ENCODE data around the gene PCSK5. TPM values are rescaled to one million over a fixed set of nuclear protein-coding genes. Genes with fewer than 3 reads are reported as not detected.

PCSK5 gene
- polyA plus RNA-seq, 1 donor (not counting 4 experiments of a cell fraction or from before 2014, with no cell fraction given) = 1.9 TPM

DNA sequence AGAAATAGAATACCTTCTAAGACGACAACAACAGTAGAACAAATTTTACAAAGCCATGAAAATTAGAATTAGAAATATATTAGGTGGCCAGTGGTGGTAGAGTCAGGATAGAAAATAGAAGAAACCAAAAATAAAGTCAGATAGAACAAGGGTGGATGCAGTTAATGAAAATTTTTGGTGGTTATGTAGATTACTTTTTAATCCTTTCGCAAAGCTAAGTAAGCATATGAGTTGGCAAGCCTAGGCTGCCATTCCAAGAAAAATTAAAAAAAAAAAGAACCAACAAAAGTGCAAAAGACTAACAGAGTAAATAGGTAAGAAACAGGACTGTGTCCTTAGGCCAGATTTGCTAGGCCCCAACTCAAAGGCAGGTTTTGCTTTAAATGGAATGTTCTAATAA, 56.8 kb downstream of the PCSK5 start:
- Histone ChIP-seq H2AFZ (ENCODE audit: control insufficient read depth, low read length) (no peak overlapping the region), H3K9me3 (ENCODE audit: control insufficient read depth, low read depth, low read length) (no peaks in the 10 kb centered on the region), H3K79me2 (ENCODE audit: control insufficient read depth, insufficient read depth, low read length) (no peaks in the 10 kb centered on the region), H3K27ac (ENCODE audit: control insufficient read depth, insufficient read depth, low read length) (no peak overlapping the region), H4K20me1 (ENCODE audit: control insufficient read depth, extremely low read depth, insufficient read depth, low read length) (no peaks in the 10 kb centered on the region), H3K9ac (ENCODE audit: control insufficient read depth, extremely low read depth, insufficient read depth, low read length) (no peak overlapping the region), H3K4me1 (ENCODE audit: control insufficient read depth, extremely low read depth, insufficient read depth, low read length) (no peaks in the 10 kb centered on the region), H3K4me3 (ENCODE audit: control insufficient read depth in 2 of 3, extremely low read depth in 1 of 3, insufficient read depth in 2 of 3, low read depth in 1 of 3, low read length in 3 of 3) (no peak overlapping the region), H3K27me3 (ENCODE audit: control insufficient read depth, extremely low read depth, insufficient read depth, low read length) (no peaks in the 10 kb centered on the region), H3K4me2 (ENCODE audit: control insufficient read depth, extremely low read depth, insufficient read depth, low read depth, low read length) (no peak overlapping the region), H3K9me1 (ENCODE audit: control insufficient read depth, extremely low read depth, insufficient read depth, low read length) (no peaks in the 10 kb centered on the region), H3K36me3 (ENCODE audit: control insufficient read depth in 2 of 2, extremely low read depth in 1 of 2, insufficient read depth in 2 of 2, low read length in 2 of 2) (no peaks in the 10 kb centered on the region)
- no peak for DNase-seq (ENCODE audit: low read depth, low spot score)
- FAIRE-seq = no peak
- dilution Hi-C loops (cut with MboI; ENCODE audit: extremely low pct_ligation_motif_present, low sequenced_read_pairs) = no loop called here
- TF ChIP-seq, protein P1, sequence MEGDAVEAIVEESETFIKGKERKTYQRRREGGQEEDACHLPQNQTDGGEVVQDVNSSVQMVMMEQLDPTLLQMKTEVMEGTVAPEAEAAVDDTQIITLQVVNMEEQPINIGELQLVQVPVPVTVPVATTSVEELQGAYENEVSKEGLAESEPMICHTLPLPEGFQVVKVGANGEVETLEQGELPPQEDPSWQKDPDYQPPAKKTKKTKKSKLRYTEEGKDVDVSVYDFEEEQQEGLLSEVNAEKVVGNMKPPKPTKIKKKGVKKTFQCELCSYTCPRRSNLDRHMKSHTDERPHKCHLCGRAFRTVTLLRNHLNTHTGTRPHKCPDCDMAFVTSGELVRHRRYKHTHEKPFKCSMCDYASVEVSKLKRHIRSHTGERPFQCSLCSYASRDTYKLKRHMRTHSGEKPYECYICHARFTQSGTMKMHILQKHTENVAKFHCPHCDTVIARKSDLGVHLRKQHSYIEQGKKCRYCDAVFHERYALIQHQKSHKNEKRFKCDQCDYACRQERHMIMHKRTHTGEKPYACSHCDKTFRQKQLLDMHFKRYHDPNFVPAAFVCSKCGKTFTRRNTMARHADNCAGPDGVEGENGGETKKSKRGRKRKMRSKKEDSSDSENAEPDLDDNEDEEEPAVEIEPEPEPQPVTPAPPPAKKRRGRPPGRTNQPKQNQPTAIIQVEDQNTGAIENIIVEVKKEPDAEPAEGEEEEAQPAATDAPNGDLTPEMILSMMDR (optimal IDR thresholded peaks at IDR 0.05 in 1 of 3, IDR thresholded peaks at IDR 0.05 in 1 of 3, conservative IDR thresholded peaks at IDR 0.05 in 1 of 3; ENCODE audit: extremely low read depth in 1 of 3, insufficient read depth in 2 of 3, low read length in 3 of 3) = no peak
- no peak for TF ChIP-seq EZH2 (IDR thresholded peaks at IDR 0.05; ENCODE audit: low read length)

DNA sequence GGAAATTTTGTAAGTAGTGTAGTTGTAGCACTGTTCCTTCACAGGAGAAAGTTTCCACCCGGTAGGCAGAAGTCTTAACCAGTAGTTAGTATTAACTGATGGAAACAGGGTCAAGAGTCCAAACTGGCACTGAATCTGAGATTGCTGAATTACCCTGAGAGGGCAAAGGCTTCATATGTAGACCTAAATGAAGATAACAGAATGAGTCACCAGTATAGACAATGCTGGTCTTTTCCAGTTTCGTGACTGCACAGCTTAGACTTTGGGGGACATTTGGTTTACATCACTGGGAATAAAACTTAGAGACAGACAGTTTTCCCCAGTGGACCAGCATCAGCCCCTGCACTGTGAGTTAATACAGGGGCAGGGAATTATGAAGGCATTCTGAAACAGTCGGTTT, 60.5 kb downstream of the PCSK5 start:
- H3K27me3 ChIP-seq (ENCODE audit: control insufficient read depth, extremely low read depth, insufficient read depth, low read length) = no peaks in the 10 kb centered on the region
- no peak for TF ChIP-seq EZH2 (IDR thresholded peaks at IDR 0.05; ENCODE audit: low read length)
- TF ChIP-seq, protein P1 (optimal IDR thresholded peaks at IDR 0.05 in 1 of 3, IDR thresholded peaks at IDR 0.05 in 1 of 3, conservative IDR thresholded peaks at IDR 0.05 in 1 of 3; ENCODE audit: extremely low read depth in 1 of 3, insufficient read depth in 2 of 3, low read length in 3 of 3) = no peak
- H3K4me1 ChIP-seq (ENCODE audit: control insufficient read depth, extremely low read depth, insufficient read depth, low read length) = no peaks in the 10 kb centered on the region
- no peak for DNase-seq (ENCODE audit: low read depth, low spot score)
- no peaks in the 10 kb centered on the region for H3K79me2 ChIP-seq (ENCODE audit: control insufficient read depth, insufficient read depth, low read length)
- no peak overlapping the region for H3K9ac ChIP-seq (ENCODE audit: control insufficient read depth, extremely low read depth, insufficient read depth, low read length)
- FAIRE-seq = no peak
- H3K4me3 ChIP-seq (ENCODE audit: control insufficient read depth in 2 of 3, extremely low read depth in 1 of 3, insufficient read depth in 2 of 3, low read depth in 1 of 3, low read length in 3 of 3) = no peak overlapping the region
- H3K9me3 ChIP-seq (ENCODE audit: control insufficient read depth, low read depth, low read length) = no peaks in the 10 kb centered on the region
- no peaks in the 10 kb centered on the region for H3K9me1 ChIP-seq (ENCODE audit: control insufficient read depth, extremely low read depth, insufficient read depth, low read length)
- H3K36me3 ChIP-seq (ENCODE audit: control insufficient read depth in 2 of 2, extremely low read depth in 1 of 2, insufficient read depth in 2 of 2, low read length in 2 of 2) = no peaks in the 10 kb centered on the region
- dilution Hi-C loops (cut with MboI; ENCODE audit: extremely low pct_ligation_motif_present, low sequenced_read_pairs) = no loop called here
- H2AFZ ChIP-seq (ENCODE audit: control insufficient read depth, low read length) = no peak overlapping the region
- H3K27ac ChIP-seq (ENCODE audit: control insufficient read depth, insufficient read depth, low read length) = no peak overlapping the region
- no peaks in the 10 kb centered on the region for H4K20me1 ChIP-seq (ENCODE audit: control insufficient read depth, extremely low read depth, insufficient read depth, low read length)
- H3K4me2 ChIP-seq (ENCODE audit: control insufficient read depth, extremely low read depth, insufficient read depth, low read depth, low read length) = no peak overlapping the region
